HCT116 (cell line): Measurements from ENCODE around the gene FRMD4B.

Experiments used
- ELF1 ChIP-seq: IDR thresholded peaks from 2 replicates; pipeline ENCODE4 v1.6.1; 2012; ENCODE audit warnings: low read depth, borderline replicate concordance
- EZH2 ChIP-seq: fragments of 200-600 bp; sonication (generic); IDR thresholded peaks from 2 replicates; pipeline ENCODE4 v1.6.1; 2017; ENCODE audit warnings: antibody characterized with exemption, mixed run types
- EZH2phosphoT487 ChIP-seq: fragments of 200-600 bp; IDR thresholded peaks from 2 replicates; pipeline ENCODE4 v1.6.1; 2018; ENCODE audit warnings: antibody characterized with exemption, borderline replicate concordance
- JUND ChIP-seq: IDR thresholded peaks from 2 replicates; pipeline ENCODE4 v1.6.1; 2012
- POLR2A ChIP-seq: IDR thresholded peaks from 2 replicates; pipeline ENCODE4 v1.7.0; 2011; ENCODE audit warnings: borderline replicate concordance; ENCODE audit not compliant: insufficient read depth, insufficient read length; ENCODE audit errors: extremely low read depth
- POLR2AphosphoS5 ChIP-seq: IDR thresholded peaks from 2 replicates; pipeline ENCODE4 v1.6.1; 2011; ENCODE audit warnings: mild to moderate bottlenecking, low read depth, low read length, moderate library complexity
- RAD21 ChIP-seq: IDR thresholded peaks from 2 replicates; pipeline ENCODE4 v1.6.1; 2012; ENCODE audit warnings: low read depth, mild to moderate bottlenecking
- SP1 ChIP-seq: IDR thresholded peaks from 2 replicates; pipeline ENCODE4 v1.6.1; 2012; ENCODE audit warnings: low read depth
- SRF ChIP-seq: IDR thresholded peaks from 2 replicates; pipeline ENCODE4 v1.6.1; 2012; ENCODE audit warnings: low read depth
- ZFX ChIP-seq: fragments of 450-650 bp; IDR thresholded peaks from 2 replicates; pipeline ENCODE4 v1.6.1; 2017
- TF ChIP-seq, protein P1 (sequence below), 3 experiments: fragments of 200-600 bp in 1 of 3; sonication (generic) in 1 of 3; IDR thresholded peaks in 2 of 3; conservative IDR thresholded peaks in 1 of 3; 2 replicates each; pipeline ENCODE4 v1.5.1; 2012 to 2017; ENCODE audit warnings: low read depth in 2 of 3, low read length in 2 of 3, antibody characterized with exemption in 1 of 3, borderline replicate concordance in 1 of 3, control low read depth in 1 of 3, mild to moderate bottlenecking in 1 of 3, mixed read lengths in 1 of 3, mixed run types in 1 of 3, moderate library complexity in 1 of 3; ENCODE audit not compliant: insufficient read depth in 1 of 3
- TF ChIP-seq, protein P2 (sequence below): IDR thresholded peaks from 2 replicates; pipeline ENCODE4 v1.6.1; 2011; ENCODE audit warnings: mild to moderate bottlenecking, low read length, moderate library complexity; ENCODE audit not compliant: insufficient replicate concordance; ENCODE audit errors: extremely low read depth
- TF ChIP-seq, protein P3 (sequence below): IDR thresholded peaks from 2 replicates; pipeline ENCODE4 v1.6.1; 2012; ENCODE audit warnings: low read depth
- TF ChIP-seq, protein P4 (sequence below): IDR thresholded peaks from 2 replicates; pipeline ENCODE4 v1.6.1; 2012

DNA sequence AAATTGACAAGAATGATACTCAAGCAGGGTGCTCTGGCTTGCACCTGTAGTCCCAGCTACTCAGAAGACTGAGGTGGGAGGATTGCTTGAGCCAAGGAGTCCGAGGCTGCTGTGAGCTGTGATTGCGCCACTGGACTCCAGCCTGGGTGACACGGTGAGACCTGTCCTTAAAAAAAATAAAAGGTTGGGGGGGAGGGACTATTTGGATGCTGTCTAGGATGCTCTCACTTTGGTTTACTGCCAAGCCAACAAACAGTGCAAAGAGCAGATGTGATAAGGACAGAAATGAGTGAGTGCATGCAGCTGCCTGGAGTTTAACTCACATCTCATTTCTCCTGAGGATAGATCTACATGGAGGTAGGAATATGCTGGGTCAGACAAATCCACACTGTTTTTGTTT, 130.0 kb downstream of the FRMD4B start:
- TF ChIP-seq, protein P1, sequence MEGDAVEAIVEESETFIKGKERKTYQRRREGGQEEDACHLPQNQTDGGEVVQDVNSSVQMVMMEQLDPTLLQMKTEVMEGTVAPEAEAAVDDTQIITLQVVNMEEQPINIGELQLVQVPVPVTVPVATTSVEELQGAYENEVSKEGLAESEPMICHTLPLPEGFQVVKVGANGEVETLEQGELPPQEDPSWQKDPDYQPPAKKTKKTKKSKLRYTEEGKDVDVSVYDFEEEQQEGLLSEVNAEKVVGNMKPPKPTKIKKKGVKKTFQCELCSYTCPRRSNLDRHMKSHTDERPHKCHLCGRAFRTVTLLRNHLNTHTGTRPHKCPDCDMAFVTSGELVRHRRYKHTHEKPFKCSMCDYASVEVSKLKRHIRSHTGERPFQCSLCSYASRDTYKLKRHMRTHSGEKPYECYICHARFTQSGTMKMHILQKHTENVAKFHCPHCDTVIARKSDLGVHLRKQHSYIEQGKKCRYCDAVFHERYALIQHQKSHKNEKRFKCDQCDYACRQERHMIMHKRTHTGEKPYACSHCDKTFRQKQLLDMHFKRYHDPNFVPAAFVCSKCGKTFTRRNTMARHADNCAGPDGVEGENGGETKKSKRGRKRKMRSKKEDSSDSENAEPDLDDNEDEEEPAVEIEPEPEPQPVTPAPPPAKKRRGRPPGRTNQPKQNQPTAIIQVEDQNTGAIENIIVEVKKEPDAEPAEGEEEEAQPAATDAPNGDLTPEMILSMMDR (IDR thresholded peaks at IDR 0.05 in 2 of 3, conservative IDR thresholded peaks at IDR 0.05 in 1 of 3; ENCODE audit: borderline replicate concordance in 1 of 3, insufficient read depth in 1 of 3, low read depth in 2 of 3, low read length in 2 of 3) = no peak
- TF ChIP-seq RAD21 = no peak
- TF ChIP-seq, protein P2, sequence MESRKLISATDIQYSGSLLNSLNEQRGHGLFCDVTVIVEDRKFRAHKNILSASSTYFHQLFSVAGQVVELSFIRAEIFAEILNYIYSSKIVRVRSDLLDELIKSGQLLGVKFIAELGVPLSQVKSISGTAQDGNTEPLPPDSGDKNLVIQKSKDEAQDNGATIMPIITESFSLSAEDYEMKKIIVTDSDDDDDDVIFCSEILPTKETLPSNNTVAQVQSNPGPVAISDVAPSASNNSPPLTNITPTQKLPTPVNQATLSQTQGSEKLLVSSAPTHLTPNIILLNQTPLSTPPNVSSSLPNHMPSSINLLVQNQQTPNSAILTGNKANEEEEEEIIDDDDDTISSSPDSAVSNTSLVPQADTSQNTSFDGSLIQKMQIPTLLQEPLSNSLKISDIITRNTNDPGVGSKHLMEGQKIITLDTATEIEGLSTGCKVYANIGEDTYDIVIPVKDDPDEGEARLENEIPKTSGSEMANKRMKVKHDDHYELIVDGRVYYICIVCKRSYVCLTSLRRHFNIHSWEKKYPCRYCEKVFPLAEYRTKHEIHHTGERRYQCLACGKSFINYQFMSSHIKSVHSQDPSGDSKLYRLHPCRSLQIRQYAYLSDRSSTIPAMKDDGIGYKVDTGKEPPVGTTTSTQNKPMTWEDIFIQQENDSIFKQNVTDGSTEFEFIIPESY = no peak
- no peak for TF ChIP-seq POLR2AphosphoS5
- no peak for TF ChIP-seq ZFX
- TF ChIP-seq, protein P3, sequence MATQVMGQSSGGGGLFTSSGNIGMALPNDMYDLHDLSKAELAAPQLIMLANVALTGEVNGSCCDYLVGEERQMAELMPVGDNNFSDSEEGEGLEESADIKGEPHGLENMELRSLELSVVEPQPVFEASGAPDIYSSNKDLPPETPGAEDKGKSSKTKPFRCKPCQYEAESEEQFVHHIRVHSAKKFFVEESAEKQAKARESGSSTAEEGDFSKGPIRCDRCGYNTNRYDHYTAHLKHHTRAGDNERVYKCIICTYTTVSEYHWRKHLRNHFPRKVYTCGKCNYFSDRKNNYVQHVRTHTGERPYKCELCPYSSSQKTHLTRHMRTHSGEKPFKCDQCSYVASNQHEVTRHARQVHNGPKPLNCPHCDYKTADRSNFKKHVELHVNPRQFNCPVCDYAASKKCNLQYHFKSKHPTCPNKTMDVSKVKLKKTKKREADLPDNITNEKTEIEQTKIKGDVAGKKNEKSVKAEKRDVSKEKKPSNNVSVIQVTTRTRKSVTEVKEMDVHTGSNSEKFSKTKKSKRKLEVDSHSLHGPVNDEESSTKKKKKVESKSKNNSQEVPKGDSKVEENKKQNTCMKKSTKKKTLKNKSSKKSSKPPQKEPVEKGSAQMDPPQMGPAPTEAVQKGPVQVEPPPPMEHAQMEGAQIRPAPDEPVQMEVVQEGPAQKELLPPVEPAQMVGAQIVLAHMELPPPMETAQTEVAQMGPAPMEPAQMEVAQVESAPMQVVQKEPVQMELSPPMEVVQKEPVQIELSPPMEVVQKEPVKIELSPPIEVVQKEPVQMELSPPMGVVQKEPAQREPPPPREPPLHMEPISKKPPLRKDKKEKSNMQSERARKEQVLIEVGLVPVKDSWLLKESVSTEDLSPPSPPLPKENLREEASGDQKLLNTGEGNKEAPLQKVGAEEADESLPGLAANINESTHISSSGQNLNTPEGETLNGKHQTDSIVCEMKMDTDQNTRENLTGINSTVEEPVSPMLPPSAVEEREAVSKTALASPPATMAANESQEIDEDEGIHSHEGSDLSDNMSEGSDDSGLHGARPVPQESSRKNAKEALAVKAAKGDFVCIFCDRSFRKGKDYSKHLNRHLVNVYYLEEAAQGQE = no peak
- TF ChIP-seq POLR2A = no peak
- TF ChIP-seq EZH2 = no peak
- no peak for TF ChIP-seq SRF
- TF ChIP-seq, protein P4, sequence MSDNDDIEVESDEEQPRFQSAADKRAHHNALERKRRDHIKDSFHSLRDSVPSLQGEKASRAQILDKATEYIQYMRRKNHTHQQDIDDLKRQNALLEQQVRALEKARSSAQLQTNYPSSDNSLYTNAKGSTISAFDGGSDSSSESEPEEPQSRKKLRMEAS = no peak
- TF ChIP-seq SP1 = no peak
- TF ChIP-seq JUND = no peak
- TF ChIP-seq ELF1 = no peak
- TF ChIP-seq EZH2phosphoT487 = no peak
